Ishikawa (cell line): ENCODE data around the gene SORCS3.

Experiments
- CEBPB ChIP-seq: IDR thresholded peaks from 2 replicates; pipeline ENCODE4 v1.6.1; 2012
- CREB1 ChIP-seq: IDR thresholded peaks from 2 replicates; pipeline ENCODE4 v1.6.1; 2012; ENCODE audit warnings: low read depth
- EGR1 ChIP-seq: IDR thresholded peaks from 2 replicates; pipeline ENCODE4 v1.6.1; 2012
- EP300 ChIP-seq: IDR thresholded peaks from 2 replicates; pipeline ENCODE4 v1.6.1; 2012; ENCODE audit warnings: borderline replicate concordance
- FOXM1 ChIP-seq: IDR thresholded peaks from 2 replicates; pipeline ENCODE4 v1.6.1; 2012; ENCODE audit warnings: low read depth, borderline replicate concordance
- MAX ChIP-seq: IDR thresholded peaks from 2 replicates; pipeline ENCODE4 v1.6.1; 2012
- NFIC ChIP-seq: IDR thresholded peaks from 2 replicates; pipeline ENCODE4 v1.6.1; 2012
- RAD21 ChIP-seq: IDR thresholded peaks from 2 replicates; pipeline ENCODE4 v1.6.1; 2012; ENCODE audit warnings: low read depth
- TAF1 ChIP-seq: IDR thresholded peaks from 2 replicates; pipeline ENCODE4 v1.6.1; 2012; ENCODE audit warnings: low read depth, mild to moderate bottlenecking
- TCF12 ChIP-seq: IDR thresholded peaks from 2 replicates; pipeline ENCODE4 v1.6.1; 2012; ENCODE audit warnings: low read depth
- TEAD4 ChIP-seq: IDR thresholded peaks from 2 replicates; pipeline ENCODE4 v1.6.1; 2012
- USF1 ChIP-seq: IDR thresholded peaks from 2 replicates; pipeline ENCODE4 v1.6.1; 2012
- YY1 ChIP-seq: IDR thresholded peaks from 2 replicates; pipeline ENCODE4 v1.6.1; 2012; ENCODE audit warnings: low read depth
- ZBTB7A ChIP-seq: IDR thresholded peaks from 2 replicates; pipeline ENCODE4 v1.6.1; 2012; ENCODE audit warnings: low read depth
- TF ChIP-seq, protein P1 (sequence below): IDR thresholded peaks from 2 replicates; pipeline ENCODE4 v1.6.1; 2012; ENCODE audit warnings: low read depth, mild to moderate bottlenecking

SORCS3 gene

DNA sequence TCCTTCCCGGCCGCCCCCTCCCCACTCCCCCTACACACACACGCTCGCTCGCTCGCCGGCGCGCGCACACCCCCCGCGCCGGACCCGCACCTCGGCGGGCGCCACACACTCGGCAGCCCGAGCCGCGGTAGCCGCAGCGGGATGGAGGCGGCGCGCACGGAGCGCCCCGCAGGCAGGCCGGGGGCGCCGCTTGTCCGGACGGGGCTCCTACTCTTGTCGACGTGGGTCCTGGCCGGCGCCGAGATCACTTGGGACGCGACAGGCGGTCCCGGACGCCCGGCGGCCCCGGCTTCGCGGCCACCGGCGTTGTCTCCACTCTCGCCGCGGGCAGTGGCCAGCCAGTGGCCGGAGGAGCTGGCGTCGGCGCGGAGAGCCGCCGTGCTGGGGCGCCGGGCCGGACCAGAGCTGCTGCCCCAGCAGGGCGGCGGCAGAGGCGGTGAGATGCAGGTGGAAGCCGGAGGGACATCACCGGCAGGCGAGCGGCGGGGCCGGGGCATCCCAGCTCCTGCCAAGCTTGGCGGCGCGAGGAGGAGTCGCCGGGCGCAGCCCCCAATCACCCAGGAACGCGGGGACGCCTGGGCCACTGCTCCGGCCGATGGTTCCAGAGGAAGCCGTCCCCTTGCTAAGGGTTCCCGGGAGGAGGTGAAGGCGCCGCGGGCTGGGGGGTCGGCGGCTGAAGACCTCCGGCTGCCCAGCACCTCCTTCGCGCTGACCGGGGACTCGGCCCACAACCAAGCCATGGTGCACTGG, at the start of gene SORCS3:
Gene SORCS3 (plus strand): TSS at position 104 of the 750 bp plus-strand sequence.
- TF ChIP-seq TEAD4 (no peak), EP300 (no peak), CEBPB (no peak), TAF1 (no peak), FOXM1 (no peak), USF1 (no peak), RAD21 (no peak), ZBTB7A (no peak), EGR1 (no peak), YY1 (no peak), NFIC (no peak), MAX (no peak), CREB1 (no peak), TCF12 (no peak)
- TF ChIP-seq, protein P1, sequence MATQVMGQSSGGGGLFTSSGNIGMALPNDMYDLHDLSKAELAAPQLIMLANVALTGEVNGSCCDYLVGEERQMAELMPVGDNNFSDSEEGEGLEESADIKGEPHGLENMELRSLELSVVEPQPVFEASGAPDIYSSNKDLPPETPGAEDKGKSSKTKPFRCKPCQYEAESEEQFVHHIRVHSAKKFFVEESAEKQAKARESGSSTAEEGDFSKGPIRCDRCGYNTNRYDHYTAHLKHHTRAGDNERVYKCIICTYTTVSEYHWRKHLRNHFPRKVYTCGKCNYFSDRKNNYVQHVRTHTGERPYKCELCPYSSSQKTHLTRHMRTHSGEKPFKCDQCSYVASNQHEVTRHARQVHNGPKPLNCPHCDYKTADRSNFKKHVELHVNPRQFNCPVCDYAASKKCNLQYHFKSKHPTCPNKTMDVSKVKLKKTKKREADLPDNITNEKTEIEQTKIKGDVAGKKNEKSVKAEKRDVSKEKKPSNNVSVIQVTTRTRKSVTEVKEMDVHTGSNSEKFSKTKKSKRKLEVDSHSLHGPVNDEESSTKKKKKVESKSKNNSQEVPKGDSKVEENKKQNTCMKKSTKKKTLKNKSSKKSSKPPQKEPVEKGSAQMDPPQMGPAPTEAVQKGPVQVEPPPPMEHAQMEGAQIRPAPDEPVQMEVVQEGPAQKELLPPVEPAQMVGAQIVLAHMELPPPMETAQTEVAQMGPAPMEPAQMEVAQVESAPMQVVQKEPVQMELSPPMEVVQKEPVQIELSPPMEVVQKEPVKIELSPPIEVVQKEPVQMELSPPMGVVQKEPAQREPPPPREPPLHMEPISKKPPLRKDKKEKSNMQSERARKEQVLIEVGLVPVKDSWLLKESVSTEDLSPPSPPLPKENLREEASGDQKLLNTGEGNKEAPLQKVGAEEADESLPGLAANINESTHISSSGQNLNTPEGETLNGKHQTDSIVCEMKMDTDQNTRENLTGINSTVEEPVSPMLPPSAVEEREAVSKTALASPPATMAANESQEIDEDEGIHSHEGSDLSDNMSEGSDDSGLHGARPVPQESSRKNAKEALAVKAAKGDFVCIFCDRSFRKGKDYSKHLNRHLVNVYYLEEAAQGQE = no peak

DNA sequence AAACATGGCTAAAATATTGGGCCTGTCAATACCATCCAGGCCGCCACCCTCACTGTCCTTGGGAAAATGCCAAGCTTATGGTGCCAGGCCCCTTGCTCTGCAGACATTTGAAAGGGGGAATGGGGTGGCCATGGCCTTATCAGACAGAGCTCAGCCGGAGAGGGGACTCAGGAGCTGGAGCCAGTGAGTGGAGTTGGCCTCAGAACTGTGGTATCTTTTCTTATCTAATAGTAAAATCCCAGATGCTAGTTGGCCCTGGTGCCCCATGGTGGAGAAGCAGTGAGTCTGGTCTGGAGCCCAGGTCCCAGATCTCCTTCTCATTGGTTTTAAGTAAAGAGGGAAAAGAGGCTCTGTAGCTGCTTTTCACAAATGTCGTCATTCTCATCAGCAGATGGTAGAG, 49.6 kb upstream of the SORCS3 start:
- TF ChIP-seq EP300 = no peak
- TF ChIP-seq RAD21 = no peak
- no peak for TF ChIP-seq CEBPB
- no peak for TF ChIP-seq YY1
- TF ChIP-seq USF1 = no peak
- TF ChIP-seq CREB1 = no peak
- no peak for TF ChIP-seq ZBTB7A
- TF ChIP-seq FOXM1 = no peak
- TF ChIP-seq, protein P1 = no peak
- TF ChIP-seq NFIC = no peak
- TF ChIP-seq TEAD4 = no peak
- no peak for TF ChIP-seq TAF1
- TF ChIP-seq EGR1 = no peak
- no peak for TF ChIP-seq MAX

GRCh38 chr10:104601166-104601565, 39.9 kb upstream of the SORCS3 start:
- TF ChIP-seq CREB1 (no peak), TEAD4 (no peak), MAX (no peak), RAD21 (no peak), CEBPB (no peak), TCF12 (no peak), NFIC (no peak), EGR1 (no peak), FOXM1 (no peak), EP300 (no peak), YY1 (no peak), TAF1 (no peak), USF1 (no peak), ZBTB7A (no peak)
- TF ChIP-seq, protein P1 = no peak
